Glutamatergic neuron (in vitro differentiated cells): Measurements from ENCODE around the gene FBLN1. TPM values are rescaled to one million over a fixed set of nuclear protein-coding genes. Genes with fewer than 3 reads are reported as not detected.

Experiments used
- DNase-seq: peaks from one replicate; pipeline ENCODE4 v3.0.0; 2022
- H3K27ac Mint-ChIP-seq: one replicate; pipeline ENCODE4 v1.8.0; 2020; ENCODE audit warnings: mild to moderate bottlenecking, mixed read lengths, inconsistent platforms; ENCODE audit not compliant: unreplicated experiment
- H3K27me3 Mint-ChIP-seq: one replicate; pipeline ENCODE4 v1.8.0; 2020; ENCODE audit warnings: mild to moderate bottlenecking, moderate library complexity, mixed read lengths, inconsistent platforms; ENCODE audit not compliant: unreplicated experiment
- H3K36me3 Mint-ChIP-seq: one replicate; pipeline ENCODE4 v1.8.0; 2020; ENCODE audit warnings: mild to moderate bottlenecking, mixed read lengths, inconsistent platforms; ENCODE audit not compliant: unreplicated experiment
- H3K4me1 Mint-ChIP-seq: one replicate; pipeline ENCODE4 v1.8.0; 2020; ENCODE audit warnings: mild to moderate bottlenecking, low read depth, mixed read lengths, inconsistent platforms; ENCODE audit not compliant: unreplicated experiment
- H3K4me3 Mint-ChIP-seq: one replicate; pipeline ENCODE4 v1.8.0; 2020; ENCODE audit warnings: mild to moderate bottlenecking, mixed read lengths, inconsistent platforms; ENCODE audit not compliant: unreplicated experiment
- H3K9me3 Mint-ChIP-seq: one replicate; pipeline ENCODE4 v1.8.0; 2020; ENCODE audit warnings: mild to moderate bottlenecking, moderate library complexity, mixed read lengths, inconsistent platforms; ENCODE audit not compliant: unreplicated experiment
- total RNA-seq: library from RNA; stranded (reverse); fragmentation: NEBNext Ultra II Directional; extraction: Animal tissue kit (Norgen Biotek cat#: 25700); gene quantifications from one replicate; pipeline ENCODE4 v1.2.1, GENCODE V29; 2021; ENCODE audit not compliant: unreplicated experiment
- TF ChIP-seq, protein P1 (sequence below): fragments of 200-600 bp; sonication (generic); IDR thresholded peaks from one replicate; pipeline ENCODE4 v1.5.0; 2021; ENCODE audit not compliant: partially characterized antibody, unreplicated experiment

Gene FBLN1
- total RNA-seq, 1 donor from 2014 or later = 184 TPM

DNA sequence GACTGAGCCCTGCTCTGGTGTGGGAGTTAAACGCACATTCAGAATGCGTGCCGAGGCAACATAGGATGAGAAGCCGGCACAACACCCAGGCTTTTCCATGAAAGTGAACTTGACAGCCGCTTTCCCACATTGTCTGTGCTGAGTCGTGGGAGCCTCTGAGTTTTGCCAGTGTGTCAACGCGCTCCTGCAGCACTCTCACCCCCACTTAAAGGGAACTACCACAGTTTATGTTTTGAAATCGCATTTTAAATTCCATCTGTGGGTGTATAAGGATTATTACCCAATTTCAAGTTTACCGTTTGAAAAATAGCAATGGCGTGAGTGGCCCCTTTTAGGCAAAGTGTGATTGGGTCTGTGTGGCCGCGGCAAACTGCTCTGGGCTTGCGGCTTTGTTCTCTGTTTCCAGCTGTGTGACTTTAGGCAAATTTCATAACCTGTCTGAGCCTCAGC lies 81.5 kb downstream of the FBLN1 start:
- peaks cover 3% of the 10 kb centered on the region for H3K9me3 Mint-ChIP-seq
- TF ChIP-seq, protein P1, sequence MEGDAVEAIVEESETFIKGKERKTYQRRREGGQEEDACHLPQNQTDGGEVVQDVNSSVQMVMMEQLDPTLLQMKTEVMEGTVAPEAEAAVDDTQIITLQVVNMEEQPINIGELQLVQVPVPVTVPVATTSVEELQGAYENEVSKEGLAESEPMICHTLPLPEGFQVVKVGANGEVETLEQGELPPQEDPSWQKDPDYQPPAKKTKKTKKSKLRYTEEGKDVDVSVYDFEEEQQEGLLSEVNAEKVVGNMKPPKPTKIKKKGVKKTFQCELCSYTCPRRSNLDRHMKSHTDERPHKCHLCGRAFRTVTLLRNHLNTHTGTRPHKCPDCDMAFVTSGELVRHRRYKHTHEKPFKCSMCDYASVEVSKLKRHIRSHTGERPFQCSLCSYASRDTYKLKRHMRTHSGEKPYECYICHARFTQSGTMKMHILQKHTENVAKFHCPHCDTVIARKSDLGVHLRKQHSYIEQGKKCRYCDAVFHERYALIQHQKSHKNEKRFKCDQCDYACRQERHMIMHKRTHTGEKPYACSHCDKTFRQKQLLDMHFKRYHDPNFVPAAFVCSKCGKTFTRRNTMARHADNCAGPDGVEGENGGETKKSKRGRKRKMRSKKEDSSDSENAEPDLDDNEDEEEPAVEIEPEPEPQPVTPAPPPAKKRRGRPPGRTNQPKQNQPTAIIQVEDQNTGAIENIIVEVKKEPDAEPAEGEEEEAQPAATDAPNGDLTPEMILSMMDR = no peak
- H3K4me3 Mint-ChIP-seq = no peak overlapping the region
- H3K27me3 Mint-ChIP-seq = peaks cover 9% of the 10 kb centered on the region
- H3K4me1 Mint-ChIP-seq = peaks cover 6% of the 10 kb centered on the region
- no peak overlapping the region for H3K27ac Mint-ChIP-seq
- DNase-seq = no peak
- H3K36me3 Mint-ChIP-seq = no peaks in the 10 kb centered on the region

DNA sequence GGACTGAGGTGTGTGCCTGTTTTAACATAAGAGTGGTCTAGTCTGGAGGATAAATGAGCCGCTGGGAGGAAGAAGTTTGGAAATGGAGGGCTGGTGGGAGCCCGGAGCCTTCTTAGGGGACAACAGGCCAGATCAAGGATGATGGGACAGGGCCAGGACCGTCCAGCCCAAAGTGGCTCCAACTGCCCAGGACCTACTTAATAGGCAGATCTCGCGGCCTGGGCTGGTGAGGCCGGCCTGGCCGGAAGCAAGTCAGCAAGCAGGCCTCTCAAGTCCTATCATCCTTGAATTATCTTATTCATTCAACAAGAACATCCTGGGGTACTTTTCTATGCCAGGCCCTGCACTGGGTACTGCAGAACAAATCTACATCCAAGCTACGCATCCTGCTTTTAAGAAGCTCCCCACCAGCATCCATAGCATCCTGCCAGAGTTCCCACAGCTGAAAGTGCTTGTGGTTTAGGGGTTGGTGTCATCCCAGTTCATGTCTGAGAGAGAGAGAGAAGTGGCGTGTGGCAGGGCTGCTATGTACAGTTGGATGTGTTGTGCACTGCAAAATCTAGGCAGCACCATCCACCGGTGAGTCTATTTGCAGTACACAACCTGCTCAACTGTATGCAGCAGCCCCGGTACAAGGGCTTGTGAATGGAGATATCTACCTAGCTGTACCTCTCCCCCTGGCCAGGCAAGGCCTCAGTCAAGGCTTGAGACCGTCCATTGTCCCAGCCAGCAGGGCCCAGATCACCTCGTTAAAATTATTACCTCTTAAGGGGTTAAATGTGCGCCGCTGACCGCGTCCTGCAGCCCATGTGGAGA lies 82.1 kb downstream of the FBLN1 start:
- H3K27me3 Mint-ChIP-seq = peaks cover 9% of the 10 kb centered on the region
- no peak overlapping the region for H3K4me3 Mint-ChIP-seq
- no peaks in the 10 kb centered on the region for H3K36me3 Mint-ChIP-seq
- no peak overlapping the region for H3K27ac Mint-ChIP-seq
- peaks cover 6% of the 10 kb centered on the region for H3K4me1 Mint-ChIP-seq
- peaks cover 3% of the 10 kb centered on the region for H3K9me3 Mint-ChIP-seq
- DNase-seq = peak; percentile 4
- TF ChIP-seq, protein P1 = no peak

DNA sequence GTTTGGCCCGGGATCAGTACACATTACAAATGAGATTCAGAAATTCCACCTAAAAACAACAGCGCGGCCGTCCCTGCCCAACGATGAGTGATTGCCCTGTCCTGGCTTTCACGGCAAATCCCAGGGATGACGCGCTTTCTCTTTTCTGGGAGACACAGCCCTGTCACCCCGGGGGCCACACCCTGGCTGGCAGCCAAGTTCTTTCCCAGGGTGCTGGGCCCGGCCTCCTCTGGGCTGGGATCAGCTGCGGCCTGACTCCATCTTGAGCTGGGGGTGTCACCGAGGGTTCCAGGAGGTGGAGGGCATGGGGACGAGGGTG lies 82.7 kb downstream of the FBLN1 start:
- peak; percentile 2 for DNase-seq
- Mint-ChIP-seq H3K27me3 (peaks cover 9% of the 10 kb centered on the region), H3K4me3 (no peak overlapping the region), H3K4me1 (peaks cover 6% of the 10 kb centered on the region), H3K36me3 (no peaks in the 10 kb centered on the region), H3K27ac (no peak overlapping the region), H3K9me3 (peaks cover 3% of the 10 kb centered on the region)
- TF ChIP-seq, protein P1 = no peak

DNA sequence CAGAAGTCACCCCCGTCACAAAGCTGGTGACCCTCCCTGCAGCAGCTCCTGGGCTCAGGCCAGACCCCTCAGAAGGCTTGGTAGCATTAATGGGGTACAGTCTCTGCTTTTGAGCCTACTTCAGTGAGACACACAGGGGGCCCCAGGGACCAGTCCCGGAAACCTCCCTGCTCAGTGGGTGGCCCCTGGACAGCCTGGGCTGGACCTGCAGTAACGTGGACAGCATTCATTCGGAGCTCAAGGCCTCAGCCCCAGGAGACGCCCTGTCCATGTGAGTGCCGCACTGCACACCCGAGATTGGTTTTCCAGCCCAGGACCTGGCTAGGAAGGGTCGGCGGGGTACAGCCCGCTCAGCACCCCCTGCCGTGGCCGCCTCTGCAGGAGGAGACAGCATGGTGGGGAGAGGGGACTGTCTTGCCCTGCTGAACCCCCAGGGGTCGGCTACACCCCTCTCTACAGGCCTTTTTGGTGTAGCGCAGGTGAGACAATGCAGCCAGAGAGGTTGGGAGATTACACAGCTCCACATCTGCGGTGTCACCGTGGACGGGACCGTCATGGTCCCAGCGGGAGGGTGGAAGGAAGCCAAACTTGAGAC lies 83.4 kb downstream of the FBLN1 start:
- no peak overlapping the region for H3K27ac Mint-ChIP-seq
- H3K36me3 Mint-ChIP-seq = no peaks in the 10 kb centered on the region
- H3K4me1 Mint-ChIP-seq = peaks cover 6% of the 10 kb centered on the region
- TF ChIP-seq, protein P1 = no peak
- H3K27me3 Mint-ChIP-seq = peaks cover 7% of the 10 kb centered on the region
- peaks cover 3% of the 10 kb centered on the region for H3K9me3 Mint-ChIP-seq
- no peak overlapping the region for H3K4me3 Mint-ChIP-seq
- DNase-seq = peak; percentile 10
